HG02678 (cell line): ENCODE measurements around the gene PRSS36.
"Not testable (repeated sequence)": the region's sequence is repeated elsewhere in the genome, so short reads cannot be mapped to it uniquely, and the experiment has no call there.

Source experiments
- ATAC-seq: cut with Tn5 transposase; IDR thresholded peaks from one replicate; pipeline ENCODE4 v1.9.1; 2021; ENCODE audit warnings: mild to moderate bottlenecking, moderate library complexity; ENCODE audit not compliant: unreplicated experiment

Gene PRSS36

GRCh38 chr16:31142109-31143010 is 7.5 kb downstream of the PRSS36 start:
- peak; percentile 86 for ATAC-seq

GRCh38 chr16:31141489-31142108 is 8.3 kb downstream of the PRSS36 start:
- ATAC-seq = no peak

GRCh38 chr16:31141071-31141469 is 8.8 kb downstream of the PRSS36 start:
- not testable (repeated sequence) for ATAC-seq

GRCh38 chr16:31138621-31139578 is 11.0 kb downstream of the PRSS36 start:
- no peak for ATAC-seq

GRCh38 chr16:31136822-31137499 is 12.9 kb downstream of the PRSS36 start:
- not testable (repeated sequence) for ATAC-seq

GRCh38 chr16:31136287-31136662 is 13.6 kb downstream of the PRSS36 start:
- no peak for ATAC-seq

GRCh38 chr16:31135535-31136286 is 14.2 kb downstream of the PRSS36 start, which contains the start of gene PRSS8:
Gene PRSS8 (minus strand): TSS chr16:31135727. CDS start chr16:31135498, 229 bp downstream.
- no peak for ATAC-seq

- no peak for ATAC-seq
These were observed 15.0 kb downstream of the PRSS36 start for GRCh38 chr16:31134625-31135534.

- no peak for ATAC-seq
These were observed 15.7 kb downstream of the PRSS36 start for GRCh38 chr16:31134091-31134571.

- no peak for ATAC-seq
These were observed 16.8 kb downstream of the PRSS36 start for GRCh38 chr16:31133046-31133501.

GRCh38 chr16:31132303-31132979 is 17.4 kb downstream of the PRSS36 start:
- ATAC-seq = no peak

GRCh38 chr16:31131841-31132271 is 18.0 kb downstream of the PRSS36 start:
- no peak for ATAC-seq

- no peak for ATAC-seq
These were observed 18.4 kb downstream of the PRSS36 start for GRCh38 chr16:31131416-31131815.

- no peak for ATAC-seq
These were observed 19.0 kb downstream of the PRSS36 start for GRCh38 chr16:31130899-31131298.

- ATAC-seq = no peak
These were observed 19.5 kb downstream of the PRSS36 start for GRCh38 chr16:31130336-31130891.

- ATAC-seq = no peak
These were observed 20.1 kb downstream of the PRSS36 start for GRCh38 chr16:31129568-31130335.
